ENCODE measurements around the gene FKBP14. TPM values are rescaled to one million over a fixed set of nuclear protein-coding genes. Genes with fewer than 3 reads are reported as not detected.

Gene FKBP14
- total RNA-seq, 1 donor from 2014 or later = 42.4 TPM

DNA sequence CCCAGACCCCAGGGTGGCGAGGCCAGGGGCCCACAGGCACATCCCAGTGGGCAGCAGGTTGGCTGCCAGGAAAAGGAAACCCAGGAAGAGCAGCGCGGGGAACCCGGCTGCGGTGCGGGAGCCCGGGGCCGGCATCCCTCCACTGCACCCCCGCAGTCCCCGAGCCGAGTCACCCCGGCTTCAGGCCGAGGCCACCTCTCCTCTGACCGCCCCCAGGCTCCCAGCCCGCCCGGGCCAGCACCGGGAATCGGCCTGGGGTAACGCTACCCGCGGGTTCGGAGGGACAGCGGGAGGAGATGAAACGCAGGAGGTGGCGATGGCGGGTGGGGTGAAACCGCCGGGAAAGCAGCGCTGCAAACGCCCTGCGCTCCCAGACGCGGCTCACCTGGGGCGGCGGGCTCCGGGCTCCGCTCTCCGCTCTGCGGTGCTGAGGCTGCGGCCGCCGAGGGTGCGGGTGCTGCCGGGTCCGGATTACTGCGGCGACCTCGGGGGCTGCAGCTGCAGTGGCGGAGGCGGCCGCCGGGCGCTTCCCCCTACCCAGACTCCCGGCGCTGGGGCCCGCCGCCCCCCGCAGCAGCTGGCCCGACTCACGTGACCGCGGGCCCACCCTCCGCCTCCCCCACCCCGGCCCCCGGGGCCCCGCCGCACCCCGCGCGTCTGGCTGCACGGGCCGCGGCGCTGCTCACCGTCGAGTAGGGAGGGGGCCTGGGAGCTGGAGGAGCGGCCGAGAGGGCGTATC lies 37.1 kb downstream of the FKBP14 start, which contains the start of gene SCRN1:
TSS of gene SCRN1 (minus strand) at position 545 of the 739 bp plus-strand sequence. CDS start 20,734 bp downstream, outside the sequence.
- peak within 1 kb of the TSS; percentile 99 for H3K27ac Mint-ChIP-seq
- peaks cover 19% of the 10 kb centered on the region for H3K4me1 Mint-ChIP-seq
- no peaks in the 10 kb centered on the region for H3K27me3 Mint-ChIP-seq (ENCODE audit: low read depth)
- peak within 1 kb of the TSS; percentile 88 for H3K4me3 Mint-ChIP-seq
- TF ChIP-seq, protein P1, sequence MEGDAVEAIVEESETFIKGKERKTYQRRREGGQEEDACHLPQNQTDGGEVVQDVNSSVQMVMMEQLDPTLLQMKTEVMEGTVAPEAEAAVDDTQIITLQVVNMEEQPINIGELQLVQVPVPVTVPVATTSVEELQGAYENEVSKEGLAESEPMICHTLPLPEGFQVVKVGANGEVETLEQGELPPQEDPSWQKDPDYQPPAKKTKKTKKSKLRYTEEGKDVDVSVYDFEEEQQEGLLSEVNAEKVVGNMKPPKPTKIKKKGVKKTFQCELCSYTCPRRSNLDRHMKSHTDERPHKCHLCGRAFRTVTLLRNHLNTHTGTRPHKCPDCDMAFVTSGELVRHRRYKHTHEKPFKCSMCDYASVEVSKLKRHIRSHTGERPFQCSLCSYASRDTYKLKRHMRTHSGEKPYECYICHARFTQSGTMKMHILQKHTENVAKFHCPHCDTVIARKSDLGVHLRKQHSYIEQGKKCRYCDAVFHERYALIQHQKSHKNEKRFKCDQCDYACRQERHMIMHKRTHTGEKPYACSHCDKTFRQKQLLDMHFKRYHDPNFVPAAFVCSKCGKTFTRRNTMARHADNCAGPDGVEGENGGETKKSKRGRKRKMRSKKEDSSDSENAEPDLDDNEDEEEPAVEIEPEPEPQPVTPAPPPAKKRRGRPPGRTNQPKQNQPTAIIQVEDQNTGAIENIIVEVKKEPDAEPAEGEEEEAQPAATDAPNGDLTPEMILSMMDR (IDR thresholded peaks at IDR 0.05; ENCODE audit: unreplicated experiment) = no peak
- peaks cover 5% of the 10 kb centered on the region for H3K9me3 Mint-ChIP-seq
- DNase-seq (ENCODE audit: low spot score in 2 of 2, unreplicated experiment in 2 of 2) = peak; percentile 49 to 72
- peaks cover 8% of the 10 kb centered on the region for H3K36me3 Mint-ChIP-seq

DNA sequence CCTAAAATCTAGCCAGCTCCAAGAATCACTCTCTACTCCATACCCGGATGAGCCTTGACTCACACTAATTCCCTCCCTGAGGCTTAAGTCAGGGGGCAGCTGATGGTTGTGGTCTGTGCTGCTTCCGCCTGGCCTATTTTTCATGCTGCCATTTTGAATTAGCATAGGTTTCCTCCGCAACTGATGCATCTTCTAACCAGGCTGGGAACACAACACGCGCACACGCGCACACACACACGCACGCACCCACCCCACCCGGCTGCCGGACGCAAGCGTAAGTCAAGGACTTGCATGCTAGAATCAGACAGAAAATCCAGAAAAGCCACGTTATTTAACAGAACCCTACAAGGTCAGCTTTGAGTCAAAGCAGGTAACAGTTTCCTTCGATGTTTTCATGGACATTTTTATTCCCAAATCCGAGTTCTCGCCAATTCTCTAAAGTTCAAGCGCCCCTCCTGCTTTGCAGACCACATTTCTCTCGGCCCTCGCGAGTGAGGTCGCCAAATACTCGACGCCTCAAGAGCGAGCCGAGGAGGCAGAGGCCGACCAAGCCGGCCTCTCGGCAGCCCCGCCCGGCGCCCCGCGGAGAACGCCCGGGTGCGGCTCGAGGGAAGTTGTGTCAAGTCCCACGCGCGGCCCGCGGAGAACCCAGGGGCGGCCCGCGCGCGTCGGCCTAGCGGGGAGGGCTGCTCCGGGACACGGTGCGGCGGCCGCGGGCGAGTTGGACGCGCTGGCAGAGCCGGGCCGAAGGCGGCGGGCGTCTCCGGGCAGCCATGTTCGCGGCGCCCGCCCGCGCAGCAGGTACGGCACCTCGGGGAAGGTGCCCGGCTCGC lies 37.9 kb downstream of the FKBP14 start:
- H3K27me3 Mint-ChIP-seq (ENCODE audit: low read depth) = no peaks in the 10 kb centered on the region
- H3K9me3 Mint-ChIP-seq = peaks cover 7% of the 10 kb centered on the region
- TF ChIP-seq, protein P1 (IDR thresholded peaks at IDR 0.05; ENCODE audit: unreplicated experiment) = no peak
- peaks cover 10% of the 10 kb centered on the region for H3K36me3 Mint-ChIP-seq
- H3K4me1 Mint-ChIP-seq = peaks cover 19% of the 10 kb centered on the region
- peak overlapping the region; percentile 88 for H3K4me3 Mint-ChIP-seq
- DNase-seq (ENCODE audit: low spot score in 2 of 2, unreplicated experiment in 2 of 2) = peak; percentile 29 to 66
- peak overlapping the region; percentile 99 for H3K27ac Mint-ChIP-seq

DNA sequence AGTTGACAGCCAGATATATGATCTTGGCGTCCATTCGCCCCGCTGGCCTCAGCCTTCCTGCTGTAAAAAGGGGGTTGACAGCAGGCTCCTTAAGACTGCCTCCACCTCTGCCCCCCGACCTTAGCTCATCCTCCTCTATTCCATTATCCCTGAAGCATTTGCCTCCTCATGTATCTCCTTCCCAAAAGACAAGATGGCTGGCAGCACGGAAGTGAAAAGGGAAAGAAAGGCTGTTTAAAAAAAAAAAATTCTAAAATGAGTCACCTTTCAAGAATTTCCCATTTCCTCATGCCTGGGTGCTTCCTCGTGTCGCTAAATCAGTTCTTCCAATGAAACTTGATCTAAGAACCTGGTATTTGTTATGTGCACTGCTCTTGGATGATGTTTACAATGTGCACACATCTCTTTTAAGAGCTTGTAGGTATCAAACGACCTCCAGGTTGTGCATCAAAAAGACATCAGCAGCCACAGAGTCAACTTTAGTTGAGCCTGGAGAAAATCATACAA lies 38.6 kb downstream of the FKBP14 start:
- Mint-ChIP-seq H3K27me3 (ENCODE audit: low read depth) (no peaks in the 10 kb centered on the region), H3K9me3 (peaks cover 9% of the 10 kb centered on the region), H3K36me3 (peaks cover 14% of the 10 kb centered on the region), H3K4me3 (peak overlapping the region; percentile 88), H3K4me1 (peaks cover 19% of the 10 kb centered on the region), H3K27ac (peak overlapping the region; percentile 99)
- TF ChIP-seq, protein P1 (IDR thresholded peaks at IDR 0.05; ENCODE audit: unreplicated experiment) = no peak
- peak in 1 of 2 experiments; percentile 50 for DNase-seq (ENCODE audit: low spot score in 2 of 2, unreplicated experiment in 2 of 2)

DNA sequence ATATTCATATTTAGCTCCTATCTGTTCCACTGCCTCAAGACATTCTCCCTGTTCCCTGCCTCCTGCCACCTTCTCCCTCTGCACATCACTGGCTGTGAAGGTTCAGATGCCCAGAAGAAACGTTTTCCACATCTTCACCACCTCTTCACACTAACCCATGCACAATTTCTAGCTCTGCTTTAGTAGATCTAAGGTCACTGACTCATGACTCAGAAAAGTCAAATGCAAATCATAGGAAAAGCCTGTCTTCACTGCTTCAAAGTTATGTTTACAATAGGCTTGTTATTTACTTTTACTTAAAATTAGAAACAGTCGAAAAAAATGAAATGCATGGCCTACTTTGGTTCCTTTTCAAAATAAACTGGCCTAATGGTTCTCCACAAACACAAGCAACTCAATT lies 39.4 kb downstream of the FKBP14 start:
- H3K4me1 Mint-ChIP-seq = peaks cover 19% of the 10 kb centered on the region
- H3K4me3 Mint-ChIP-seq = peak overlapping the region; percentile 88
- H3K9me3 Mint-ChIP-seq = peaks cover 4% of the 10 kb centered on the region
- TF ChIP-seq, protein P1 (IDR thresholded peaks at IDR 0.05; ENCODE audit: unreplicated experiment) = no peak
- DNase-seq (ENCODE audit: low spot score in 2 of 2, unreplicated experiment in 2 of 2) = no peak
- H3K36me3 Mint-ChIP-seq = peaks cover 11% of the 10 kb centered on the region
- H3K27me3 Mint-ChIP-seq (ENCODE audit: low read depth) = no peaks in the 10 kb centered on the region
- H3K27ac Mint-ChIP-seq = peak overlapping the region; percentile 99

DNA sequence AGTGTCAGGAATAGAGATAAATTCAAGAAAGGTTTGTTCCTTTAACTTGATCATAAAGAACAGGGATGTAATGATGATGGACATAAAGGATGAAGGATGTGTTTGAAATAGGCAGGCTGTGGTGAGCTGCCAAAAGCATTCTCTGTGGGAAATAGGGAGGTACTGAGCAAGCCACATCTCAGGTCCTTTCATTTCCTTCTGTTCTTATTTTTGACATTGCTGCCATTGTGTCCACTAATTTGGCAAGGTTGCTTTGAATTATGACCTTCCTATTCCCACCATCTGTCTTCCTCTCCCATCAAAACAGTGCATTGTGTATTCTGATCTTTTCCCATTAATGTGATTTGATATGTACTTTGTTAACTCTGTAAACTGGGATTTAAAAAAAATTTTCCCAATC lies 46.4 kb downstream of the FKBP14 start:
- H3K4me3 Mint-ChIP-seq = no peak overlapping the region
- H3K9me3 Mint-ChIP-seq = peaks cover 4% of the 10 kb centered on the region
- peaks cover 19% of the 10 kb centered on the region for H3K4me1 Mint-ChIP-seq
- H3K27ac Mint-ChIP-seq = no peak overlapping the region
- H3K36me3 Mint-ChIP-seq = peaks cover 13% of the 10 kb centered on the region
- no peaks in the 10 kb centered on the region for H3K27me3 Mint-ChIP-seq (ENCODE audit: low read depth)
- TF ChIP-seq, protein P1 (IDR thresholded peaks at IDR 0.05; ENCODE audit: unreplicated experiment) = no peak
- DNase-seq (ENCODE audit: low spot score in 2 of 2, unreplicated experiment in 2 of 2) = no peak
